CD14-positive monocyte (primary cell): ENCODE results near the gene RAB11FIP5. TPM values are rescaled to one million over a fixed set of nuclear protein-coding genes. Genes with fewer than 3 reads are reported as not detected.

Experiments
- DNase-seq, 3 donors: peaks; one replicate each; pipeline ENCODE4 v3.0.0-alpha.2; 2011 to 2022
- H2AFZ ChIP-seq: 2 replicates; pipeline ENCODE4 v1.6.0; 2012; ENCODE audit warnings: mild to moderate bottlenecking, low read depth, low read length, inconsistent platforms; ENCODE audit not compliant: insufficient read depth, poor library complexity, severe bottlenecking
- H3K27ac ChIP-seq, 2 donors: 1 replicate in 1 of 2; 2 replicates in 1 of 2; pipeline ENCODE4 v1.5.1; 2012 to 2013; ENCODE audit warnings: low read length in 2 of 2, control low read depth in 1 of 2, inconsistent platforms in 1 of 2, low read depth in 1 of 2, mild to moderate bottlenecking in 1 of 2
- H3K27me3 ChIP-seq, 2 donors: one replicate each; pipeline versions ENCODE4 v1.6.0 to v1.6.1; 2011 to 2013; ENCODE audit warnings: low read length in 2 of 2; ENCODE audit not compliant: control insufficient read depth in 2 of 2, insufficient read depth in 2 of 2
- H3K36me3 ChIP-seq, 2 donors: replicated peaks in 1 of 2; 1 replicate in 1 of 2; 2 replicates in 1 of 2; pipeline versions ENCODE4 v1.5.1 to v1.6.1; 2012 to 2013; ENCODE audit warnings: low read length in 2 of 2, control low read depth in 1 of 2, inconsistent platforms in 1 of 2, mild to moderate bottlenecking in 1 of 2; ENCODE audit not compliant: insufficient read depth in 2 of 2, control insufficient read depth in 1 of 2
- H3K4me1 ChIP-seq, 2 donors: 1 replicate in 1 of 2; 2 replicates in 1 of 2; pipeline versions ENCODE4 v1.5.1 to v1.6.1; 2012 to 2013; ENCODE audit warnings: low read length in 2 of 2, control low read depth in 1 of 2, inconsistent platforms in 1 of 2, mild to moderate bottlenecking in 1 of 2, moderate library complexity in 1 of 2; ENCODE audit not compliant: insufficient read depth in 2 of 2, control insufficient read depth in 1 of 2
- H3K4me2 ChIP-seq: replicated peaks from 2 replicates; pipeline ENCODE3; 2012; ENCODE audit warnings: low read length, moderate library complexity, mild to moderate bottlenecking; ENCODE audit not compliant: poor library complexity, severe bottlenecking; ENCODE audit errors: extremely low read depth
- H3K4me3 ChIP-seq, 3 experiments: fragments of 200-600 bp in 1 of 3; sonication (generic) in 1 of 3; replicated peaks in 1 of 3; 1 replicate in 2 of 3; 2 replicates in 1 of 3; pipeline ENCODE4 v1.5.1; 2011 to 2013; ENCODE audit warnings: low read length in 3 of 3, mild to moderate bottlenecking in 3 of 3, control low read depth in 2 of 3, low read depth in 2 of 3, inconsistent platforms in 1 of 3, moderate library complexity in 1 of 3
- H3K79me2 ChIP-seq: 2 replicates; pipeline ENCODE4 v1.6.0; 2012; ENCODE audit warnings: mild to moderate bottlenecking, control low read depth, inconsistent platforms, low read length, moderate library complexity; ENCODE audit not compliant: insufficient read depth
- H3K9ac ChIP-seq: 2 replicates; pipeline ENCODE4 v1.6.0; 2017; ENCODE audit warnings: low read length, mild to moderate bottlenecking; ENCODE audit not compliant: insufficient read depth, poor library complexity, severe bottlenecking
- H3K9me3 ChIP-seq, 2 donors: replicated peaks in 1 of 2; 1 replicate in 1 of 2; 2 replicates in 1 of 2; pipeline versions ENCODE4 v1.5.1 to v1.6.1; 2012 to 2013; ENCODE audit warnings: low read length in 2 of 2, control low read depth in 1 of 2; ENCODE audit not compliant: control insufficient read depth in 1 of 2, insufficient read depth in 1 of 2
- H4K20me1 ChIP-seq: 2 replicates; pipeline ENCODE4 v1.6.0; 2012; ENCODE audit warnings: mild to moderate bottlenecking, low read length, control low read depth, moderate library complexity; ENCODE audit not compliant: insufficient read depth
- H3K27ac Mint-ChIP-seq, 7 donors: one replicate each; pipeline ENCODE4 v1.8.0; 2020; ENCODE audit warnings: mild to moderate bottlenecking in 7 of 7, mixed read lengths in 7 of 7, moderate library complexity in 6 of 7, inconsistent platforms in 2 of 7
- H3K27me3 Mint-ChIP-seq, 3 donors: one replicate each; pipeline ENCODE4 v1.8.0; 2021 to 2022; ENCODE audit warnings: low read depth in 3 of 3, mild to moderate bottlenecking in 3 of 3, mixed read lengths in 3 of 3, moderate library complexity in 3 of 3, inconsistent platforms in 1 of 3
- H3K36me3 Mint-ChIP-seq, 2 donors: one replicate each; pipeline ENCODE4 v1.8.0; 2020; ENCODE audit warnings: mixed read lengths in 2 of 2, inconsistent platforms in 1 of 2, mild to moderate bottlenecking in 1 of 2
- H3K4me1 Mint-ChIP-seq: one replicate; pipeline ENCODE4 v1.8.0; 2020; ENCODE audit warnings: mild to moderate bottlenecking, mixed read lengths
- H3K4me3 Mint-ChIP-seq, 2 donors: one replicate each; pipeline ENCODE4 v1.8.0; 2020; ENCODE audit warnings: mild to moderate bottlenecking in 2 of 2, mixed read lengths in 2 of 2, moderate library complexity in 1 of 2
- H3K9me3 Mint-ChIP-seq, 7 donors: one replicate each; pipeline ENCODE4 v1.8.0; 2020 to 2022; ENCODE audit warnings: mixed read lengths in 7 of 7, mild to moderate bottlenecking in 6 of 7, moderate library complexity in 6 of 7, inconsistent platforms in 2 of 7
- WGBS: methylation state at CpG from one replicate; pipeline ENCODE4 v1.1.5; 2013; ENCODE audit warnings: missing lambda C conversion rate; ENCODE audit not compliant: insufficient coverage; 5-methylcytosine and 5-hydroxymethylcytosine counted together
- intact Hi-C, 2 donors: fragments of 100-400 bp; cut with micrococcal nuclease; formaldehyde crosslinking; loops; one replicate each; pipeline versions ENCODE4 v1.15.0 to v1.15.1; 2023
- polyA plus RNA-seq, 3 donors: library from polyadenylated mRNA; depleted of rRNA in 1 of 3; unstranded in 2 of 3; stranded (reverse) in 1 of 3; fragments of 300-500 nt in 2 of 3; fragments of >200 nt in 1 of 3; fragmentation: Illumina TruSeq in 2 of 3; gene quantifications; 1 replicate in 2 of 3; 2 replicates in 1 of 3; pipeline ENCODE4 v1.2.3, GENCODE V29; 2012 to 2021
- TF ChIP-seq, protein P1 (sequence below): fragments of 200-600 bp; IDR thresholded peaks from one replicate; pipeline ENCODE4 v1.8.0; 2022; ENCODE audit warnings: antibody characterized with exemption, mild to moderate bottlenecking

The RAB11FIP5 gene
- polyA plus RNA-seq, 3 donors = 0.57 to 0.93 (median 0.61) TPM

DNA sequence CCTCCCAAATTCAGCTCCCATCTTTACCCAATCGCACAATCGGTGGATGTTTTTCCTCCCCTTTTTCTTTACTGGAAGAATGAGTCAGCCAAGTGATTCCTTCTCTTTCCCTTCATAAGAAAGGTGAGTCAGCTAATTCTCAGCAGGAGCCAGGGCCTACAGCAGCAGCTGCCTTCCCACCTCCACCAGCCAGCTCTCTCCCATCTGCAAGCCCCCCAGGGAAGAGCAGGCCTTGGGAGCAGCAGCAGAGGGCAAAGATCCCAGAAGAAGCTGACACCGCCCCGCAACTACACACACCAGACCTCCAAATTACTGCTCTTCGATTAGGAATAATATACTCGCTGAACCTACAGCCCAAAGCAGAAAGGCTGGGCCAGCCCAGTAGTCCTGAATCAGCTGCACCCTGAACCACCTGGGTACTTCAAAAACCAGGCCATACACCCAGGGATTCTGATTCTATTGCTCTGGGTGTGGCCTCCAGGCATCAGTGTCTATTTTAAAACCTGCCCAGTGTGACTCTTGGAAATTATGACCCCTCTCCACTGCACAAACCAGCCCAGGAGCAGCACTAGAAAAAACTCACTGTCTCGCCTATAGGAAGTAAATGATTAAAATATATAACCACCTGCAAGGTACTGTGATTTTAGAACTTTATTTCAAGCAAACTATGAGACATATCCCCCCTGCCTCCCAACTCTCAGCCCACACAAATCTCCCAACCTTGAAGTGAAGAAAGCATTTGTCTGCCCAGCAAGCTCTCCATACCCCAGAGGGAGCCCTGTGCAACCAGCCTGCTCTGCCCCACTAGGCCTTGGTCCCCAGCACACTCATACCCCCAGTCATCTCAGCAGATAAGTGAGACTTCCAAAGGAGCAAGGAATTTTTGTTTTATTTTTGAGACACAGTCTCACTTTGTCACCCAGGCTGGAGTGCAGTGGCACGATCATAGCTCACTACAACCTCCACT, 48.6 kb downstream of the RAB11FIP5 start:
- Mint-ChIP-seq H3K27me3 (peaks cover 0 to 2% (median 0%) of the 10 kb centered on the region in 3 donors), H3K36me3 (peaks cover 39 to 70% of the 10 kb centered on the region in 2 donors), H3K4me3 (no peak overlapping the region), H3K9me3 (peaks cover 0 to 6% (median 0%) of the 10 kb centered on the region in 7 donors), H3K27ac (peak overlapping the region in 5 of 7 donors; percentile 38 to 70 (median 58)), H3K4me1 (peaks cover 59% of the 10 kb centered on the region)
- Histone ChIP-seq H3K4me3 (no peak overlapping the region), H3K27ac (peak overlapping the region in 1 of 2 donors; percentile 46), H3K4me2 (no peak overlapping the region), H3K79me2 (peaks cover 95% of the 10 kb centered on the region), H3K9ac (no peak overlapping the region), H3K27me3 (no peaks in the 10 kb centered on the region), H3K4me1 (peaks cover 11 to 25% of the 10 kb centered on the region in 2 donors), H3K9me3 (no peaks in the 10 kb centered on the region), H2AFZ (no peak overlapping the region), H3K36me3 (peaks cover 0 to 36% of the 10 kb centered on the region in 2 donors), H4K20me1 (peaks cover 90% of the 10 kb centered on the region)
- WGBS = 100% methylated on average over 4 of the region's 8 CpGs
- intact Hi-C loops = no loop called here
- TF ChIP-seq, protein P1, sequence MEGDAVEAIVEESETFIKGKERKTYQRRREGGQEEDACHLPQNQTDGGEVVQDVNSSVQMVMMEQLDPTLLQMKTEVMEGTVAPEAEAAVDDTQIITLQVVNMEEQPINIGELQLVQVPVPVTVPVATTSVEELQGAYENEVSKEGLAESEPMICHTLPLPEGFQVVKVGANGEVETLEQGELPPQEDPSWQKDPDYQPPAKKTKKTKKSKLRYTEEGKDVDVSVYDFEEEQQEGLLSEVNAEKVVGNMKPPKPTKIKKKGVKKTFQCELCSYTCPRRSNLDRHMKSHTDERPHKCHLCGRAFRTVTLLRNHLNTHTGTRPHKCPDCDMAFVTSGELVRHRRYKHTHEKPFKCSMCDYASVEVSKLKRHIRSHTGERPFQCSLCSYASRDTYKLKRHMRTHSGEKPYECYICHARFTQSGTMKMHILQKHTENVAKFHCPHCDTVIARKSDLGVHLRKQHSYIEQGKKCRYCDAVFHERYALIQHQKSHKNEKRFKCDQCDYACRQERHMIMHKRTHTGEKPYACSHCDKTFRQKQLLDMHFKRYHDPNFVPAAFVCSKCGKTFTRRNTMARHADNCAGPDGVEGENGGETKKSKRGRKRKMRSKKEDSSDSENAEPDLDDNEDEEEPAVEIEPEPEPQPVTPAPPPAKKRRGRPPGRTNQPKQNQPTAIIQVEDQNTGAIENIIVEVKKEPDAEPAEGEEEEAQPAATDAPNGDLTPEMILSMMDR = no peak
- peak in 1 of 3 donors; percentile 1 for DNase-seq

- H3K4me3 Mint-ChIP-seq = no peak overlapping the region
- Histone ChIP-seq H3K4me1 (peaks cover 3 to 18% of the 10 kb centered on the region in 2 donors), H3K4me2 (no peak overlapping the region), H3K4me3 (no peak overlapping the region), H3K27ac (peak overlapping the region in 1 of 2 donors; percentile 46), H3K79me2 (peaks cover 95% of the 10 kb centered on the region), H2AFZ (no peak overlapping the region), H3K27me3 (no peaks in the 10 kb centered on the region), H3K36me3 (peaks cover 3 to 44% of the 10 kb centered on the region in 2 donors), H3K9me3 (peaks cover 0 to 6% of the 10 kb centered on the region in 2 donors), H4K20me1 (peaks cover 90% of the 10 kb centered on the region), H3K9ac (no peak overlapping the region)
- H3K36me3 Mint-ChIP-seq = peaks cover 42 to 72% of the 10 kb centered on the region in 2 donors
- 80% methylated on average over 1 of the region's 4 CpGs for WGBS
- H3K27me3 Mint-ChIP-seq = peaks cover 0 to 2% (median 0%) of the 10 kb centered on the region in 3 donors
- H3K4me1 Mint-ChIP-seq = peaks cover 52% of the 10 kb centered on the region
- H3K9me3 Mint-ChIP-seq = peaks cover 0 to 10% (median 3%) of the 10 kb centered on the region in 7 donors
- intact Hi-C loops = no loop called here
- TF ChIP-seq, protein P1 = no peak
- peak overlapping the region in 1 of 7 donors; percentile 70 for H3K27ac Mint-ChIP-seq
- no peak for DNase-seq
Measured at GRCh38 chr2:73063472-73063871, 49.3 kb downstream of the RAB11FIP5 start.
